ENCODE measurements around the gene CITED1. TPM values are rescaled to one million over a fixed set of nuclear protein-coding genes. Genes with fewer than 3 reads are reported as not detected.

Gene CITED1
- total and polyA plus RNA-seq, 5 donors = 0.36 to 0.74 TPM; not detected in 3

DNA sequence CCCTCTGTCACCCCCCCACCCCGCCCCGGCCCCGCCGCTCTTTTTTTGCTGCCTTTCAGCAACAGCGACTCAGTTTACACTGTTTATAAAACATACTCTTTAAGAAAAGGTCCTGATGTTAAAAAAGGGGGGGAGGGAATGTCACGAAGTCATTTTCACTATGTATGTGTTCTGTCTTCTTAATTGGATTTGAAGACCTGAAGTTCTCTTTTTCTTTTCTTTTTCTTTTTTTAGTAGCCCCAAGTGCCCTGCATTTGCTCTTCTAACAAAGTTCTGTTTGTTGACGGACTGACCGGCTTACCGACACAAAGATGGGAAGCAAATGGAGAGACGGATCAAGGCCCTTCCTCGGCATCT lies 2.5 kb upstream of the CITED1 start:
- Histone ChIP-seq H3K4me1 (ENCODE audit: control insufficient read depth, insufficient read depth, low read length) (peaks cover 2% of the 10 kb centered on the region), H3K27ac (ENCODE audit: low read length) (no peak overlapping the region), H3K27me3 (ENCODE audit: control insufficient read depth, insufficient read depth) (no peaks in the 10 kb centered on the region), H3K4me3 (ENCODE audit: low read length) (peak overlapping the region; percentile 80), H3K9me3 (ENCODE audit: control insufficient read depth, low read length) (no peaks in the 10 kb centered on the region)
- intact Hi-C loops (cut with DNase I) = loop anchor here in 1 of 4 donors (10.0 kb wide), 1 partner anchor 237 kb away; no protein-coding TSS in a partner anchor
- 7% methylated on average over 11 of the region's 11 CpGs for WGBS
- DNase-seq = no peak
- no peak for ATAC-seq

DNA sequence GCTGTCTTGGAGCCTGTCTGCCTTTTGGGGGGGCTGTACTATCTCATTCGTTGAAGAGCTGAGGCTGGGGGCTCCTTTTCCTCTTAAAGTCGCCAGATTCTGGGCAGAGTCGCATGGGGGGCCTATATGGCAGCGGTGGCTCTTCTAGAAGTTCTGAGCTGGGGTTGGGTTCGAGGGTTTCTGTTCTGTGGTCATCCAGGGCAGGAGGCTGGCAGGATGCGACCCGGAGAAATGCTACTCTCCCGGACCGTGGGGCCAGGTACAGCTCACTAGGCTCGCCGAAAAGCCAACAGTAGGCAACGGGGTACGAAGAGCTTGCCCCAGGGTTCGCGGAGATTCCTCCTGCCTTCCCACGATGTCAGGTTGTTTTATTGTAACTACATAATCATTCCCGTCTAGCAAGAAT lies 1.9 kb upstream of the CITED1 start:
- DNase-seq (no peak), ATAC-seq (no peak)
- no peaks in the 10 kb centered on the region for H3K27me3 ChIP-seq (ENCODE audit: control insufficient read depth, insufficient read depth)
- H3K4me3 ChIP-seq (ENCODE audit: low read length) = peak overlapping the region; percentile 80
- no peaks in the 10 kb centered on the region for H3K9me3 ChIP-seq (ENCODE audit: control insufficient read depth, low read length)
- no peak overlapping the region for H3K27ac ChIP-seq (ENCODE audit: low read length)
- WGBS = 6% methylated on average over 17 of the region's 17 CpGs
- peaks cover 2% of the 10 kb centered on the region for H3K4me1 ChIP-seq (ENCODE audit: control insufficient read depth, insufficient read depth, low read length)
- intact Hi-C loops (cut with DNase I) = loop anchor here in 1 of 4 donors (10.0 kb wide), 1 partner anchor 237 kb away; no protein-coding TSS in a partner anchor

DNA sequence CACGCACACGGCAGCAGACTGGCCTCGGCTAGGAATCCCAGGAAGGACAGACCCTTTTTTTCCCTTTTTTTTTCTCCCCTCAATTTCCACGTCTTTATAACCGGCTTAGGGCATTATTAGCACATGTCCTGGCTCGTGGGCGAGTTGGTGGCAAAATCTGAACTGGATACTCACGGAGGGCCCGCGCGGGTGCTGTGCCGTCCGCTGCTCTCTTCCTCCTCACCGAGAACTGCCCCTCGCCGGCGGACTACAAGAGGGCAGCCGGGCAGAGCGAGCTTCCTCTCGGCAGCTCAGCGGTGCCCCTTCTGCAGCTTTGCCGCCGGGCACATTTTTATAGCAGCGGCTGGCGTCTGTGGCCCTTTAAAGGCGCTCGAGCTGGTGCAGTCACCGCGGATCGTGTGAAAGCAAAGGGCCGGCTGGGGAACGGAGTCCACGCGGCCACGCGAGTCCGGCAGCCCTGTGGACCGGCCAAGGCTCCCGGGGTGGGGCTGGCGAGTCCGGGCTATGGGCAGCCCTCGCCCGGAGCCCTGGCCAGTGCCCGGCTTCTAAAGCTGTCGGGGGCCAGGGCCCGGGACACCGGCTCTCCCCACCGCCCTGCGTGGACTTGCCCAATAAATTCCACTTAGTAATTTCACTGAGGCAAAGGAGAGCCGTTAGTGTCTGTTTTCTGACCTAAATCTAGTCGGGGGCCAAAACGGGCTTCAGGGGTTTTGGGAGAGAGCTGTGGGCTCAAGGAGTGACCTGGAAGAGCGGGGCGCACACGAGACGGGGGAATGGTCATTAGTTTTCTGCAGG lies 1.3 kb upstream of the CITED1 start:
- peak overlapping the region; percentile 80 for H3K4me3 ChIP-seq (ENCODE audit: low read length)
- H3K4me1 ChIP-seq (ENCODE audit: control insufficient read depth, insufficient read depth, low read length) = peaks cover 2% of the 10 kb centered on the region
- DNase-seq (peak; percentile 63 to 82 (median 72)), ATAC-seq (peak; percentile 76 to 80)
- WGBS = 1% methylated on average over 56 of the region's 56 CpGs
- H3K9me3 ChIP-seq (ENCODE audit: control insufficient read depth, low read length) = no peaks in the 10 kb centered on the region
- H3K27ac ChIP-seq (ENCODE audit: low read length) = no peak overlapping the region
- H3K27me3 ChIP-seq (ENCODE audit: control insufficient read depth, insufficient read depth) = no peaks in the 10 kb centered on the region
- intact Hi-C loops (cut with DNase I) = loop anchor here in 1 of 4 donors (10.0 kb wide), 1 partner anchor 238 kb away; no protein-coding TSS in a partner anchor

DNA sequence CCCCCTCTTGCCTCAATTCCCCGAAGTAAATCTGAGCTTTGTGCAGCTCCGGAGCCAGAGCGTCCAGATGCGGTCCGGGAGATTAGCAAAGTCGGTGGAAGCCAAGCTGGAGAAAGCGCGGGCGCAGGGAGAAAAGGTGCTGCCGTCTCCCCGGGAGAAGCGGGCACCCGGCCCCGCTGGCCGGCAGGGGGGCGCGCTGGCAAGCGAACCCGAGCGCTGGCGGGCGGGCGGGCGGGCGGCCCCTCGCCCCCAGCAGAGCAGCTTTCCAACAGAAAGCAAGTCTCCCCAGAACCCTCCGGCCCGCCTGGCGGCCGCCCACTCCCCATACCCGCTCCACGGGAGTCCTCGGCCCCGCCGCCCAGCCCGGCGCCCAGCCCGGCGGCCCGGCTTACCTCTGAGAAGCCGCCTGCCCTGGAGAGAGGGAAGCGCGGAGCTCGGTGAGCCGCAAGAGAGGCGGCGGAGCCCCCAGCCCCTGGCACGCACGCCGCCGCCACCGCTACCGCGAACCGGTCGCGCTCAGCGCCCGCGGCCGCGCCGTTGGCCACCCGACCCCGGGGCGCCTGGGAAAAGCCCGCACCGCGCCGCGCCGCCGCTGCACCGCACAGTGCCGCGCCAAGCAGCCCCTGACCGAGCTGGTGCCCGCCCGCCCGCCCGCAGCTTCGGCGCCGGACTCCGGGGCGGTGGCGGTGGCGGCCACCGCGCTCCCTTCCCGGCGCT lies 529 bp upstream of the CITED1 start:
- H3K9me3 ChIP-seq (ENCODE audit: control insufficient read depth, low read length) = no peaks in the 10 kb centered on the region
- H3K27me3 ChIP-seq (ENCODE audit: control insufficient read depth, insufficient read depth) = no peaks in the 10 kb centered on the region
- ATAC-seq (no peak), DNase-seq (peak in 1 of 3 donors; percentile 44)
- intact Hi-C loops (cut with DNase I) = loop anchor here in 1 of 4 donors (10.0 kb wide), 1 partner anchor 239 kb away; no protein-coding TSS in a partner anchor
- no peak overlapping the region for H3K27ac ChIP-seq (ENCODE audit: low read length)
- peak overlapping the region; percentile 80 for H3K4me3 ChIP-seq (ENCODE audit: low read length)
- peaks cover 2% of the 10 kb centered on the region for H3K4me1 ChIP-seq (ENCODE audit: control insufficient read depth, insufficient read depth, low read length)
- under 1% methylated on average over 90 of the region's 92 CpGs for WGBS

- Histone ChIP-seq H3K4me1 (ENCODE audit: control insufficient read depth, insufficient read depth, low read length) (peaks cover 2% of the 10 kb centered on the region), H3K4me3 (ENCODE audit: low read length) (peak overlapping the region; percentile 80), H3K27ac (ENCODE audit: low read length) (no peak overlapping the region), H3K9me3 (ENCODE audit: control insufficient read depth, low read length) (no peaks in the 10 kb centered on the region), H3K27me3 (ENCODE audit: control insufficient read depth, insufficient read depth) (no peaks in the 10 kb centered on the region)
- intact Hi-C loops (cut with DNase I) = loop anchor here in 1 of 4 donors (10.0 kb wide), 1 partner anchor 240 kb away; no protein-coding TSS in a partner anchor
- DNase-seq = no peak
- under 1% methylated on average over 26 of the region's 26 CpGs for WGBS
- ATAC-seq = no peak
These were observed 837 bp downstream of the CITED1 start for GRCh38 chrX:72304877-72305276.

DNA sequence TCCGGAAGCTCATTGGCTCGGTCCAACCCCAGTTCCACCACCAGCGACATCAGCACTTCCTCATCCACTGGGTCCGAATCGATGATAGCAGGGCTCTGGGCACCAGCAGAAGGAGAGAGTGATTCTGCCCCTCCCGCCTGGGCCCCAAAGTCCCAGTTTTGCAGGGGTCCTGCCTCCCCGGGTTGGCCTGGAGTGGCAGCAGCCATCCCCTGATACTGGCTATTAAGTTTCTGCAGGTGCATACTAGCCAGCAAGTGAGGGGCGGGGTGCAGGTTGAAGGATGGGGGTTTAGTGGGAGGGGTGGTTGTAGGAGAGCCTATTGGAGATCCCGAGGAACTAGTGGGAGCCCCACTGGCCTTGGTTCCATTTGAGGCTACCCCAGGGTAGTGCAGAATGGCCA lies 3.9 kb downstream of the CITED1 start:
- Histone ChIP-seq H3K27me3 (ENCODE audit: control insufficient read depth, insufficient read depth) (no peaks in the 10 kb centered on the region), H3K27ac (ENCODE audit: low read length) (no peak overlapping the region), H3K9me3 (ENCODE audit: control insufficient read depth, low read length) (no peaks in the 10 kb centered on the region), H3K4me3 (ENCODE audit: low read length) (no peak overlapping the region), H3K4me1 (ENCODE audit: control insufficient read depth, insufficient read depth, low read length) (no peaks in the 10 kb centered on the region)
- WGBS = 93% methylated on average over 9 of the region's 9 CpGs
- no peak for ATAC-seq
- intact Hi-C loops (cut with DNase I) = loop anchor here in 1 of 4 donors (10.0 kb wide), 1 partner anchor 243 kb away; no protein-coding TSS in a partner anchor
- DNase-seq = no peak

DNA sequence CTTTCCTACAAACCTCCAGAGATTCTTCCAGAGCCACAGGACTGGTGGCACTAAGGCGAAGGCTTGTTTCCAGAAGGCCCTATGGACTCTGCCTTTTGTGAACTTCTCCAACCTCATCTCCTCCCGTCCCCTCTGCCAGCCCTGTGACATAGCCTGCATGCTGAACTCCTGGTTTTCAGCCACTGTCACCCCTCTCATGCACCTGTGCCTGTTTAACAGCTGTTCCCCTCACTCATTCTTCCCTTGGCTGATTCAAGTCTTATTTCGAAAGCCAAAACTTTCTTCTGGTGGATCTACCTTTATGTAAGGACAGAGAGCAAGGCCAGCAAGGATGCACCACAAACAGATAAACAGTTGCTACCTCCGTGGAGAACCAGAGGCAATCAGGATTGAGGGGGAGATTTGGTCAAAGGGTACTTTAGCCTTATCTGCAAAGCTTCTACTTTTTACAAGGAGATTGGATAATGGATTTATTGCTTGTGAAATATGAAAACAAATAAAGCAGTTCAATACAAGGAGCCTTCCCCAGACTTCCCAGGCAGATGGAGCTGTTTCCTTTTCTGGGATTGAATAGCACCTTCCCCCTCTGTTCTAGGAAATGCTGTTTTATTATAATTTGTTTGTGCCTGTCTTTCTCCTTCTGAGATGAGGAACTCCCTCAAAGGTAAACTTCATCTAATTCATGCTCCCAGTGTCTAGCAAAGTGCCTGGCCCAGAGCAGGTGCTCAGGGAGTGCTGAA lies 5.7 kb downstream of the CITED1 start:
- ATAC-seq = no peak

GRCh38 chrX:72297953-72298730 lies 7.6 kb downstream of the CITED1 start:
- 33% methylated on average over 4 of the region's 4 CpGs for WGBS
- Histone ChIP-seq H3K4me3 (ENCODE audit: low read length) (no peak overlapping the region), H3K9me3 (ENCODE audit: control insufficient read depth, low read length) (no peaks in the 10 kb centered on the region), H3K27me3 (ENCODE audit: control insufficient read depth, insufficient read depth) (no peaks in the 10 kb centered on the region), H3K4me1 (ENCODE audit: control insufficient read depth, insufficient read depth, low read length) (no peaks in the 10 kb centered on the region), H3K27ac (ENCODE audit: low read length) (no peak overlapping the region)
- no peak for DNase-seq
- intact Hi-C loops (cut with DNase I) = no loop called here
- peak in 1 of 2 donors; percentile 25 for ATAC-seq

More for the DNA sequence above, 5.7 kb downstream of the CITED1 start:
- Histone ChIP-seq H3K9me3 (ENCODE audit: control insufficient read depth, low read length) (no peaks in the 10 kb centered on the region), H3K27me3 (ENCODE audit: control insufficient read depth, insufficient read depth) (no peaks in the 10 kb centered on the region), H3K4me1 (ENCODE audit: control insufficient read depth, insufficient read depth, low read length) (no peaks in the 10 kb centered on the region), H3K27ac (ENCODE audit: low read length) (no peak overlapping the region), H3K4me3 (ENCODE audit: low read length) (no peak overlapping the region)
- WGBS = 91% methylated on average over 4 of the region's 4 CpGs
- intact Hi-C loops (cut with DNase I) = loop anchor here in 1 of 4 donors (10.0 kb wide), 1 partner anchor 245 kb away; no protein-coding TSS in a partner anchor
- no peak for DNase-seq

DNA sequence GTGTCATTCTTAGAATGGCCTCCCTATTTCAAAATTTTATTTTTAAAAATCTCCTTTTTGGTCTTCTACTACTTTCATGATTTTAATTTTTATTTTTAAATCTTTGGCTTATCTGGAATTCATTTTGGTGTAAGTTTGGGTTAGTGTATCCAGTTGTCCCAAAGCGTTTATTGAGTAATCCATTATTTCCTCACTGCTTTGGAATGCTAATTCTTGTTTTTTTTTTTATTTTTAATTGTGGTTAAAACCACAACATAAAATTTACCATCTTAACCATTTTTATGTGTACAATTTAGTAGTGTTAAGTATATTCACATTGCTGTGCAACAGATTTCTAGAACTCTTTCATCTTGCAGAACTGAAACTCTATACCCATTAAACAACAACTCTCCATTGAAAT lies 8.7 kb downstream of the CITED1 start:
- Histone ChIP-seq H3K27ac (ENCODE audit: low read length) (no peak overlapping the region), H3K4me1 (ENCODE audit: control insufficient read depth, insufficient read depth, low read length) (no peaks in the 10 kb centered on the region), H3K27me3 (ENCODE audit: control insufficient read depth, insufficient read depth) (no peaks in the 10 kb centered on the region), H3K9me3 (ENCODE audit: control insufficient read depth, low read length) (no peaks in the 10 kb centered on the region), H3K4me3 (ENCODE audit: low read length) (no peak overlapping the region)
- WGBS = 81% methylated on average over 1 of the region's 1 CpG
- DNase-seq = no peak
- ATAC-seq = no peak
- intact Hi-C loops (cut with DNase I) = no loop called here

DNA sequence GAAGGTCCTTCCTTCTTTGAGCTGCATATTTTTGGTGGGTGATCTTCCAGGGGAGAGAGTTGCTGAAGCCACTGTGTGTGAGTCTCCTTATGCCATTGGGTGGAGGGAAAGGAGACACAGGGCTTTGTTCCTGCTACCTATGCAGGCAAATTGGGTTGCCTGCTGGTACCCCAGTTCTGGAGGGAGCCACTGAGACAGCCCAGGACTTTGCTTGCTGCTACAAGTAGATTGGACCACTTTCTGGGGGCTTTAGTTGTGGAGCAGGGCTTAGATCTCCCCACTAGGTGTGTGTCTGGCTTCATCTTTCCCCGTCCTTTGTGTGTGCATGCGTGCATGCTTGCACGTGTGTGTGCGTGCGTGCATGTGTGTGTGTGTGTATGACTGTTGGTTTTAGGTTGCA lies 10.0 kb downstream of the CITED1 start:
- 85% methylated on average over 5 of the region's 5 CpGs for WGBS
- Histone ChIP-seq H3K4me3 (ENCODE audit: low read length) (no peak overlapping the region), H3K27ac (ENCODE audit: low read length) (no peak overlapping the region), H3K4me1 (ENCODE audit: control insufficient read depth, insufficient read depth, low read length) (no peaks in the 10 kb centered on the region), H3K27me3 (ENCODE audit: control insufficient read depth, insufficient read depth) (no peaks in the 10 kb centered on the region), H3K9me3 (ENCODE audit: control insufficient read depth, low read length) (no peaks in the 10 kb centered on the region)
- intact Hi-C loops (cut with DNase I) = no loop called here
- DNase-seq (no peak), ATAC-seq (no peak)
